ENCODE measurements around the gene TMEM151A.
"Not testable (repeated sequence)": the region's sequence is repeated elsewhere in the genome, so short reads cannot be mapped to it uniquely, and the experiment has no call there.

The TMEM151A gene

DNA sequence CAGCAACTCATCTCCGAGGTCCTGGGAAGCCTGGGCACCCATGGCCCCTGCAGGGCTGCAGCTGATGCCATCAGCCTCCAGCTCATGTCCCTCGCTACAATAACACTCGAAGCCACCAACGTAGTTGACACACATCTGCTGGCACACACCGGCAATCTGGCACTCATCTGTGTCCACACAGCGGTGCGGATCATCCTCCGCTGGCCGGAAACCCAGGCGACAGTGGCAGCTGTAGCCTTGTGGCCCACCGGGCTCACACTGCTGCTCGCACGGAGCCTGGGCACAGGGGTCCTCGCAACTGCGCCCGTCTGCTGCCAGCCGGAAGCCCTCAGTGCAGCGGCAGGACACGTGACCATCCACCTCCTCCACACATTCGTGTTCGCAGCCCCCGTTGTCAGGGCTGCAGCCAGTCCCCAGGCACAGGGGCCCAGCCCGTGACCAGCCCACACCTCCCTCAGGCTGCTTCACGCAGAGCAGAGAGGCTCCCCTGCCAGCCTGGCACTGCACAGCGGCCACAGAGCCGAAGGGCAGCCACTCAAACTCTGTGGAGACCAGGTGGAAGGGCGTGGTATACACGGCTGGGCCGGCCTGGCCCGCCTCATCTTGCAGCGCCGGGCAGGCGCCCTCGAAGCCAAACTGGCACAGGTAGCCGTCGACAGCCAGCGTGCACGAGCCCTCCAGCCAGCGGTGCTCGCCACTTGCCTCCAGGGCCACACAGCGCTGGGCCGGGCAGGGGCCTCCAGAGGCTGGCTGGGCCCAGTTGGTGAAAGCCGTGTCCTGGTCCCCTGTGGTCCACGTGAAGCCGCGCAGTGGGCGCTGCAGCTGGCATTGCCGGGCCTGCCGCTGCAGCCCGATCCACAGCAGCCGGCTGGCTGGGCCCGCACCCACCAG is 24.5 kb downstream of the TMEM151A start:
- no peak for DNase-seq (ENCODE audit: low read depth)
- in situ Hi-C loops (cut with HindIII; ENCODE audit: low sequenced_read_pairs), result no loop called here
- peak overlapping the region; percentile 24 for H3K4me3 ChIP-seq (ENCODE audit: low read depth, low read length)
- TF ChIP-seq, protein P1, sequence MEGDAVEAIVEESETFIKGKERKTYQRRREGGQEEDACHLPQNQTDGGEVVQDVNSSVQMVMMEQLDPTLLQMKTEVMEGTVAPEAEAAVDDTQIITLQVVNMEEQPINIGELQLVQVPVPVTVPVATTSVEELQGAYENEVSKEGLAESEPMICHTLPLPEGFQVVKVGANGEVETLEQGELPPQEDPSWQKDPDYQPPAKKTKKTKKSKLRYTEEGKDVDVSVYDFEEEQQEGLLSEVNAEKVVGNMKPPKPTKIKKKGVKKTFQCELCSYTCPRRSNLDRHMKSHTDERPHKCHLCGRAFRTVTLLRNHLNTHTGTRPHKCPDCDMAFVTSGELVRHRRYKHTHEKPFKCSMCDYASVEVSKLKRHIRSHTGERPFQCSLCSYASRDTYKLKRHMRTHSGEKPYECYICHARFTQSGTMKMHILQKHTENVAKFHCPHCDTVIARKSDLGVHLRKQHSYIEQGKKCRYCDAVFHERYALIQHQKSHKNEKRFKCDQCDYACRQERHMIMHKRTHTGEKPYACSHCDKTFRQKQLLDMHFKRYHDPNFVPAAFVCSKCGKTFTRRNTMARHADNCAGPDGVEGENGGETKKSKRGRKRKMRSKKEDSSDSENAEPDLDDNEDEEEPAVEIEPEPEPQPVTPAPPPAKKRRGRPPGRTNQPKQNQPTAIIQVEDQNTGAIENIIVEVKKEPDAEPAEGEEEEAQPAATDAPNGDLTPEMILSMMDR (IDR thresholded peaks at IDR 0.05; ENCODE audit: low read depth, low read length, missing control alignments), result no peak

DNA sequence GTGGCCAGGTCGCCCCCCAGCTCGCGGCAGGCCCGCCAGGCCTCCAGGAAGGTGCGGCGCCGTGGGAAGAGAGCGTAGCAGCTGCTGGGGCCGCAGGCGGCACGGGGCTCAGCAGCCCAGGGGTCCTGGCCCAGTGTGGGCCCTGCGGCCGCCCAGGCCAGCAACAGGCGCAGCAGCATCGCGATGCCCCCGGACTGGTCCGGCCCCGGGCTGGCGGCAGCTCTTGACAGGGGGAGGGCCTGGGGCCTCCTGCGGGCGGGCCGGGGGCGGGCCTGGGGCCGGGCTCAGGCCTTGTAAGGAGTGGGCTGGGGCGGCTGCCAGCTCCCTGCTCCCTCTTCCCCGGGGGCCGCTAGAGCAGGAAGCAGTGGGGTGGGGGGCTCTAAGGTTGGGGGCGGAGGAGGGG is 25.2 kb downstream of the TMEM151A start, which contains the start of gene CD248:
Gene CD248, minus strand, starts transcription at position 196 of the 403 bp plus-strand sequence. Its CDS starts 17 bp downstream, at position 179.
- H3K4me3 ChIP-seq (ENCODE audit: low read depth, low read length), result peak within 1 kb of the TSS; percentile 24
- no peak for DNase-seq (ENCODE audit: low read depth)
- in situ Hi-C loops (cut with HindIII; ENCODE audit: low sequenced_read_pairs), result no loop called here

DNA sequence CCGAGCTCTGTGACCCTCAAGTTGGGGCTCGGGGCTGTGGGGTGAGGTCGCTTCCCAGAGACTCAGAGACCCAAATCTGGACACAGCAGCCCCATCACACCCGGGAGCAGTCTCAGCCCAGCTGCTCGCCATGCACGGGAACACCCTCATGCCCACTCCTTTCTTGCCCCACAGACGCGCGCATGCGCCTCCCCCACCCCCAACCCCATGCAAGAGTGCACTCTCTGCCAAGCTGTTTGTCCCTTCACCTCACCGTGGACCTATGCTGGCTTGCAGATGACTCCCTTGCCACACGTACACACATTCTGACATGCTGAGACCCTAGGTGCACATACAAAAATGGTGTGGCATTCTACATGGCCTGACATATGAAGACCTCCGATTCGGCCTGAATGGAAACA is 25.6 kb downstream of the TMEM151A start:
- no peak for DNase-seq (ENCODE audit: low read depth)
- in situ Hi-C loops (cut with HindIII; ENCODE audit: low sequenced_read_pairs), result no loop called here
- H3K4me3 ChIP-seq (ENCODE audit: low read depth, low read length), result no peak overlapping the region
- TF ChIP-seq, protein P1 (IDR thresholded peaks at IDR 0.05; ENCODE audit: low read depth, low read length, missing control alignments), result no peak

More for the DNA sequence above, 25.2 kb downstream of the TMEM151A start, which contains the start of gene CD248:
- TF ChIP-seq, protein P1 (IDR thresholded peaks at IDR 0.05; ENCODE audit: low read depth, low read length, missing control alignments), result no peak

DNA sequence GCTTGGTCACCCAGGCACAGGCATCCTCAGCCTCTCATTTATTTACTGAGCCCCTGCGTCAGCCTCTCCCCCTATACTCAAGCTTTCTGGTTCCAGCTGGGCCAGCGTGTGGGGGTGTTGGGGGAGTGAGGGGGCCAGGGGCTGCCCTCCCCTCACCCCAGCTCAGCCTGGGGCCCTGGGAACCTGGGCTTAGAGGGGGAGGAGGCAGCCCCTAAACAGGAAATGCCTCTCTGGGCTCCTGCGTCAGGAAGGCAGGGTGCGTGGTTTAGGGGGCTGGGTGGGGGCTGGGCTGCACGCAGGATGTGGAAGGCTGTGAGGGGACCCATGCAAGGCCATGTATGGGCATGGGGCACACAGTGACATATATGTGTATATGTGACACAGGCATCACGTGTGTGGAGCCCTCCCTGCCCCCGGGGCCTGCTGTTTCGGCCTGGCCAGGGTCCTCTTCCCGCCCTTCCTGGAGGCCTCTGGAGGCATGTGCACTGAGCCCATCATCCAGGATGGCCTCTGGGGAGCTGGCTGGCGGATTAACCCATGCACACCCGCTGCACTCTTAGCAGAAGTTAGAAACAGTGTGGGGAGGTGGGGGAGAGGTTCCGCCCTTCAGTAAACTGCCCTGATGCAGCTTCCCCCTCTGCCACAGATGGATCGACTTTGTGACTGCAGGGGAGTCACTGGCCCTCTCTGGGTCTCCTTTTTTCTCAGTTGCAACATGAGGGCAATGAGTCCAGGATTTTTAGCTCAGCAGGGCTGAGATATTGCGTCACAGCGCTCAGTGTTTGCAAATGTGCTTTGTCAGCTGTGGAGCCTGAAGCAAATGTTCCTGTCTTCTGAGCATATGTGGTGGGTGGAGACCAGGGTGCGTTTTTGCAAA is 26.3 kb downstream of the TMEM151A start:
- no peak for DNase-seq (ENCODE audit: low read depth)
- in situ Hi-C loops (cut with HindIII; ENCODE audit: low sequenced_read_pairs), result no loop called here
- TF ChIP-seq, protein P1 (IDR thresholded peaks at IDR 0.05; ENCODE audit: low read depth, low read length, missing control alignments), result no peak
- no peak overlapping the region for H3K4me3 ChIP-seq (ENCODE audit: low read depth, low read length)

DNA sequence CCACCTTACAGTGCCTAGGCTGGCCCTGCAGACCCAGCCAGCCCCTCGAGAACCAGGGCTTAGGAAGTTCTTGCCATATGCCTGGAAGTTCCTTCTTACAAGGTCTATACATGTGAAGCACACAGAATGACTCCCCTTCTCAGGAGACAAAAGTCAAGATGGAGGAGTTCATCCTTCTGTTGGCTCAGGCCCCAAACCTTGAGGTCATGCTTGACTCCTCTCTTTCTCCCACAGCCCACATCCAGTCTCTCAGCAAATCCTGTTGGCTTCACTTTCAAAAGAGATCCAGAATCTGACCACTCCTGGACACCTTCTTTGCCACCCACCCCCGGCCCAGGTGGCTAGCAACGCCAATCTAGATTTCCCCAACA is 26.9 kb downstream of the TMEM151A start:
- H3K4me3 ChIP-seq (ENCODE audit: low read depth, low read length), result no peak overlapping the region
- in situ Hi-C loops (cut with HindIII; ENCODE audit: low sequenced_read_pairs), result no loop called here
- DNase-seq (ENCODE audit: low read depth), result no peak
- TF ChIP-seq, protein P1 (IDR thresholded peaks at IDR 0.05; ENCODE audit: low read depth, low read length, missing control alignments), result no peak

DNA sequence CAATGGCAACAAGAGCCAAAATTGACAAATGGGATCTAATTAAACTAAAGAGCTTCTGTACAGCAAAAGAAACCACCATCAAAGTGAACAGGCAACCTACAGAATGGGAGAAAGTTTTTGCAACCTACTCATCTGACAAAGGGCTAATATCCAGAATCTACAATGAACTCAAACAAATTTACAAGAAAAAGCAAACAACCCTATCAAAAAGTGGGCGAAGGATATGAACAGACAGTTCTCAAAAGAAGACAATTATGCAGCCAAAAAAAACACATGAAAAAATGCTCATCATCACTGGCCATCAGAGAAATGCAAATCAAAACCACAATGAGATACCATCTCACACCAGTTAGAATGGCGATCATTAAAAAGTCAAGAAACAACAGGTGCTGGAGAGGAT is 28.6 kb downstream of the TMEM151A start:
- DNase-seq (ENCODE audit: low read depth); in situ Hi-C loops (cut with HindIII; ENCODE audit: low sequenced_read_pairs); H3K4me3 ChIP-seq (ENCODE audit: low read depth, low read length): not testable (repeated sequence)

DNA sequence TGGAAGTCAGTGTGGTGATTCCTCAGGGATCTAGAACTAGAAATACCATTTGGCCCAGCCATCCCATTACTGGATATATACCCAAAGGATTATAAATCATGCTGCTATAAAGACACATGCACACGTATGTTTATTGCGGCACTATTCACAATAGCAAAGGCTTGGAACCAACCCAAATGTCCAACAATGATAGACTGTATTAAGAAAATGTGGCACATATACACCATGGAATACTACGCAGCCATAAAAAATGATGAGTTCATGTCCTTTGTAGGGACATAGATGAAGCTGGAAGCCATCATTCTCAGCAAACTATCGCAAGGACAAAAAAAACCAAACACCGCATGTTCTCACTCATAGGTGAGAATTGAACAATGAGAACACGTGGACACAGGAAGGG is 29.1 kb downstream of the TMEM151A start:
- H3K4me3 ChIP-seq (ENCODE audit: low read depth, low read length); DNase-seq (ENCODE audit: low read depth); in situ Hi-C loops (cut with HindIII; ENCODE audit: low sequenced_read_pairs): not testable (repeated sequence)

All from astrocyte of the cerebellum (primary cell).